NCI-H1417 (cell line): Measurements from ENCODE around the gene ISOC2.

Source experiments
- DNase-seq, 3 experiments: peaks; one replicate each; lab custom pipeline; 2025; lab: John Stamatoyannopoulos, UW

Gene ISOC2

DNA sequence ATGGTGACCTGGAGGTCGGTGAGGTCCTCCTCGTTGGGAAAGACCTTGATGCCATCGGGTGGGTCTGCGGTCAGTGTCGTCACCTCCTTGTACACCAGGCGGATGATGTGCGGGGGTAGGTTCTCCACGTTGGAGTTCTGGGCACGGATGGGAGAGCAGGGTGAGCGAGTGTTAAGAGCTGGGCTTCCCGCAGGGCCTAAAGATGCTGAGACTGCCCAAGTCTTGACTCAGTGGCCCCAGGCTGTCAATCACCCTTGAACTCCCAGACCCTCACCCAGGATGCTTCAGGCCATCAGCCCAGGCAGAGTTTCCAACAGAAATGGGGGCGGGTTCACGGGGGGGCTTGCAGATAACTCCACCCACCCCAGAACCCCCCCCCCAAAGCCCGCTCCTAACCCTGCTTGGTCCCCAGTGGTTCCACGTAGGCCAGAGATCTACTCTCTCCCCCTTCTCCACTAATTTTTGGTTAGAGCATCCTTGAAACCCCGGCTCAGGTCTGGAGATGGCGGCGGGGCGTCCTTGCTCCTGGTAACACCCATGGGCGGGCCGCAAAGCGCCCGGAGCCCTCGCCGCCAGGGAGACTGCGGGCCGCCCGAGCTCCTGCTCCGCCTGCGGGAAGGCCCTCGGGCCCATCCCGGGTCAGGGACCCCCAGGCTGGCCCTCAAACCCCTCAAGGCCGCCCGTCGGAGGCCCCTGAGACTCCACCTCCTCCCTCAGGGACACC is 54.5 kb downstream of the ISOC2 start:
- peak in 2 of 3 experiments; percentile 58 to 61 for DNase-seq

DNA sequence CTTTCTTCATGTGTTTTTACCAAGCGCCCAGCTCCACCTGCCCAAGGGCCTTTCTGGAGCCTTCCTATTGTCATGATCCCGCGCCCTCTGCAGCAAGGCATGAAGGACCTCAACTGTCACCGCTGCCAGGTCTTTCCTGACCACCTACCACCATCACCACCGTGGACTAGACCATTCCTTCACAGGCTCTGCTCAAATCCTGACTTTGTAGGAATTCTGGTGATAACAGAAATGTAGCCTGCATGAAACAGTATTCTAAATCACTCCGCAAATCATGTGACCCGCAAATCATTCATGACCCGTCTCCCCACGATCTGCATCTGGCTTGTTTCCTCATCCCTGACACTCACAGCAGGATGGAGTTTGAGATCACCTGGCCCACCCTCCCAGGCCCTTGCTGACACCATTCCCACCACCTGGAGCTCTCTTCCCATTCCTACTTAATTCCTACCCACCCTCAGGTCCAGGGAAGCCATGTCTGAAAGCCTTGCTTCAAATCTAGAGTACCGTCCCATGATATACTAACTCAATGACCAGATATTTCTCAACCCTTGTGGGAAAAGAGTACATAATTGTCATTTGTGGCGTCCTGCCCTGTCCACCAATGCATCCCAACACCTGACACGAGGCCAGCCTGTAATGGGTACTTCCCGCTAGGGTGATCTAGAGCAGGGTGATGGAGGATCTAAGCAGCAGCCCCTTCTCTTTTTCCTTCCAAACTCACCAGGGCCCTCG is 55.2 kb downstream of the ISOC2 start:
- no peak for DNase-seq

DNA sequence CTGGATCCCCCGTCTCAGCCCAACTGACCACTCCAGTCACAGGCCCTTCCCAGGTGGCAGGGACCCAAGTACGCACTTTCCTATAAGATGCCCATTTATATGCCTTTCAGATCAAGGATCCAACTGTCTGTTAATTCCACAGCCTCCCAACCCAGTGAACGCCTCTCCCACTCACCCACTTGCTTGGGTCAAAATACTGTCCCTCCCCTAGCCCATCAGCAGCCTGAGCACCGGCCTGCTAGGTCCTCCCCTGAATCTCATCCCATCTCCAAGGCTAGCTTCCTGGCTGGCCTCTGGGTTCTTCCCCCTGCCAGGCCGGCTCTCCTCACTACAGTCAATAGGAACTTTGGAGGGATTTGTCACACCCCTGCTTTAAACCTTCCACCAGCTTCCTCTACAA is 55.8 kb downstream of the ISOC2 start:
- DNase-seq, result no peak
